ENCODE results near the gene NFASC.
A peak's percentile ranks its signal among the peaks of the same experiment; 100 is the strongest.

The NFASC gene

GRCh38 chr1:204973449-204973848, 102.8 kb downstream of the NFASC start:
- Mint-ChIP-seq H3K36me3 (ENCODE audit: low read depth) (no peaks in the 10 kb centered on the region), H3K4me1 (ENCODE audit: low read depth) (peaks cover 2% of the 10 kb centered on the region), H3K27ac (no peak overlapping the region), H3K9me3 (no peaks in the 10 kb centered on the region), H3K4me3 (no peak overlapping the region), H3K27me3 (ENCODE audit: low read depth) (peaks cover 5% of the 10 kb centered on the region)
- DNase-seq (ENCODE audit: low spot score) = no peak

- peaks cover 5% of the 10 kb centered on the region for H3K27me3 Mint-ChIP-seq (ENCODE audit: low read depth)
- no peak overlapping the region for H3K4me3 Mint-ChIP-seq
- peaks cover 2% of the 10 kb centered on the region for H3K4me1 Mint-ChIP-seq (ENCODE audit: low read depth)
- H3K9me3 Mint-ChIP-seq = no peaks in the 10 kb centered on the region
- H3K36me3 Mint-ChIP-seq (ENCODE audit: low read depth) = no peaks in the 10 kb centered on the region
- H3K27ac Mint-ChIP-seq = no peak overlapping the region
- no peak for DNase-seq (ENCODE audit: low spot score)
Measured at GRCh38 chr1:204974327-204974726, 103.7 kb downstream of the NFASC start.

DNA sequence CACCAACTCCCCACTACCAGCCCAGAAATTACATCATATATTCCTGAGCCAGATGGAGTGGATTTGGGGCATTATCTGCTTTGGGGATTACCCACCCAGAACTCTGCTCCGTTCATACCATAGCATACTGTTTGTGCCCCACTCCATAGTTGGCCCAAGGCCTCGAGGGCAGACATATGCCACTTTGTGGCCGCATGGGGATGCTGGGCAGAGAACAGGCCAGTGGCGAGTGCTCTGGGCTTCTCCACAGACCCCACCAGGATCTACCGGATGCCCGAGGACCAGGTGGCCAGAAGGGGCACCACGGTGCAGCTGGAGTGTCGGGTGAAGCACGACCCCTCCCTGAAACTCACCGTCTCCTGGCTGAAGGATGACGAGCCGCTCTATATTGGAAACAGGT, 104.4 kb downstream of the NFASC start:
- no peak overlapping the region for H3K27ac Mint-ChIP-seq
- DNase-seq (ENCODE audit: low spot score) = no peak

GRCh38 chr1:204975568-204976235, 105.0 kb downstream of the NFASC start:
- no peaks in the 10 kb centered on the region for H3K36me3 Mint-ChIP-seq (ENCODE audit: low read depth)
- peaks cover 5% of the 10 kb centered on the region for H3K27me3 Mint-ChIP-seq (ENCODE audit: low read depth)
- H3K9me3 Mint-ChIP-seq = no peaks in the 10 kb centered on the region
- H3K4me1 Mint-ChIP-seq (ENCODE audit: low read depth) = peaks cover 2% of the 10 kb centered on the region
- no peak overlapping the region for H3K4me3 Mint-ChIP-seq
- no peak overlapping the region for H3K27ac Mint-ChIP-seq
- DNase-seq (ENCODE audit: low spot score) = peak; percentile 18

More for the DNA sequence above, 104.4 kb downstream of the NFASC start:
- peaks cover 5% of the 10 kb centered on the region for H3K27me3 Mint-ChIP-seq (ENCODE audit: low read depth)
- H3K4me3 Mint-ChIP-seq = no peak overlapping the region
- H3K9me3 Mint-ChIP-seq = no peaks in the 10 kb centered on the region
- H3K4me1 Mint-ChIP-seq (ENCODE audit: low read depth) = peaks cover 2% of the 10 kb centered on the region
- no peaks in the 10 kb centered on the region for H3K36me3 Mint-ChIP-seq (ENCODE audit: low read depth)

GRCh38 chr1:204976646-204977045, 106.0 kb downstream of the NFASC start:
- peaks cover 5% of the 10 kb centered on the region for H3K27me3 Mint-ChIP-seq (ENCODE audit: low read depth)
- H3K36me3 Mint-ChIP-seq (ENCODE audit: low read depth) = no peaks in the 10 kb centered on the region
- no peak overlapping the region for H3K4me3 Mint-ChIP-seq
- no peak for DNase-seq (ENCODE audit: low spot score)
- H3K4me1 Mint-ChIP-seq (ENCODE audit: low read depth) = peaks cover 2% of the 10 kb centered on the region
- no peaks in the 10 kb centered on the region for H3K9me3 Mint-ChIP-seq
- no peak overlapping the region for H3K27ac Mint-ChIP-seq

- peaks cover 2% of the 10 kb centered on the region for H3K27me3 Mint-ChIP-seq (ENCODE audit: low read depth)
- no peak for DNase-seq (ENCODE audit: low spot score)
- no peak overlapping the region for H3K4me3 Mint-ChIP-seq
- H3K9me3 Mint-ChIP-seq = no peaks in the 10 kb centered on the region
- peaks cover 2% of the 10 kb centered on the region for H3K4me1 Mint-ChIP-seq (ENCODE audit: low read depth)
- H3K27ac Mint-ChIP-seq = no peak overlapping the region
- H3K36me3 Mint-ChIP-seq (ENCODE audit: low read depth) = no peaks in the 10 kb centered on the region
Measured at GRCh38 chr1:204977318-204977717, 106.7 kb downstream of the NFASC start.

GRCh38 chr1:204978782-204979181, 108.1 kb downstream of the NFASC start:
- Mint-ChIP-seq H3K27me3 (ENCODE audit: low read depth) (peaks cover 6% of the 10 kb centered on the region), H3K27ac (no peak overlapping the region), H3K4me3 (no peak overlapping the region)

GRCh38 chr1:204979306-204979705, 108.6 kb downstream of the NFASC start:
- DNase-seq (ENCODE audit: low spot score) = no peak
- no peak overlapping the region for H3K27ac Mint-ChIP-seq
- H3K9me3 Mint-ChIP-seq = no peaks in the 10 kb centered on the region
- peaks cover 6% of the 10 kb centered on the region for H3K27me3 Mint-ChIP-seq (ENCODE audit: low read depth)
- H3K4me1 Mint-ChIP-seq (ENCODE audit: low read depth) = peaks cover 6% of the 10 kb centered on the region
- no peaks in the 10 kb centered on the region for H3K36me3 Mint-ChIP-seq (ENCODE audit: low read depth)
- no peak overlapping the region for H3K4me3 Mint-ChIP-seq

More at GRCh38 chr1:204978782-204979181, 108.1 kb downstream of the NFASC start:
- Mint-ChIP-seq H3K9me3 (no peaks in the 10 kb centered on the region), H3K36me3 (ENCODE audit: low read depth) (no peaks in the 10 kb centered on the region), H3K4me1 (ENCODE audit: low read depth) (peaks cover 6% of the 10 kb centered on the region)
- no peak for DNase-seq (ENCODE audit: low spot score)

DNA sequence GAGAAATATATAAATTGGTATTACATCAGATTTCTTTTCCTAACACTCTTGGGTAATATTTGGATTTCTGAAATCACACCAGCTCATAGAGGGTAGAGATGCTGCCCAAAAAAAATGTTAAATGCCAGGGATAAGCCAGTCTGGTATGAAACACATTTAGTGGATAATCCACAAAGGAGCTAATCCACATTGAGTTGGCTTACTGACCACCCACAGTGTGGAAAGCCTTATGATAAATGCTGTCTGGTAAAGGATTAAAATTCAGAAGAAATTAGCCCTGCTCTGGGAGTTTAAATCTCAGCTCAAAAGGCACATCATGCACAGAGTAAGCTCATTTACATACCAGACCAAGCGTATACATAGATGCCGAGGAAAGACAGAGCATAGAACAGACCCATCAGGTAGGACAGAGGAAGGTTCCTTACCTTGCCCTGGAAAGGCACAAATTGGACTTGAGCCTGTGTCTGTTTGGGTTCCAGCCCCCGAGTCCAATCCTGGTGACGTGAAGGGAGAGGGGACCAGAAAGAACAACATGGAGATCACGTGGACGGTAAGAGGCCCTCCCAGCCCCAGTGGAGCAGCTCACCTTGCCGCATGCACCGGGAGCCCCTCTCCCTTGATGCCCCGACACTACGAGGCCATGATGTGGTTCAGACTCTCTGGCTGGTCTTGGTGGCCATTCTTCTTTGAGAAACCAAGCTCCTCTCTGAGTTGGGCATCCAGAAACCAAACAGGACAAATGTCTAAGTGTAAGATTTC, 109.4 kb downstream of the NFASC start:
- peaks cover 6% of the 10 kb centered on the region for H3K4me1 Mint-ChIP-seq (ENCODE audit: low read depth)
- H3K27me3 Mint-ChIP-seq (ENCODE audit: low read depth) = peaks cover 6% of the 10 kb centered on the region
- no peaks in the 10 kb centered on the region for H3K36me3 Mint-ChIP-seq (ENCODE audit: low read depth)
- H3K9me3 Mint-ChIP-seq = no peaks in the 10 kb centered on the region
- no peak overlapping the region for H3K27ac Mint-ChIP-seq
- H3K4me3 Mint-ChIP-seq = no peak overlapping the region
- DNase-seq (ENCODE audit: low spot score) = no peak

GRCh38 chr1:204980840-204981405, 110.3 kb downstream of the NFASC start:
- peaks cover 6% of the 10 kb centered on the region for H3K27me3 Mint-ChIP-seq (ENCODE audit: low read depth)
- no peak overlapping the region for H3K27ac Mint-ChIP-seq
- H3K9me3 Mint-ChIP-seq = no peaks in the 10 kb centered on the region
- H3K36me3 Mint-ChIP-seq (ENCODE audit: low read depth) = no peaks in the 10 kb centered on the region
- DNase-seq (ENCODE audit: low spot score) = no peak
- H3K4me3 Mint-ChIP-seq = no peak overlapping the region
- H3K4me1 Mint-ChIP-seq (ENCODE audit: low read depth) = peaks cover 5% of the 10 kb centered on the region

- H3K27ac Mint-ChIP-seq = no peak overlapping the region
Measured at GRCh38 chr1:204983136-204983535, 112.5 kb downstream of the NFASC start.

GRCh38 chr1:204983881-204984280, 113.2 kb downstream of the NFASC start:
- Mint-ChIP-seq H3K27ac (no peak overlapping the region), H3K4me3 (no peak overlapping the region), H3K4me1 (ENCODE audit: low read depth) (peaks cover 5% of the 10 kb centered on the region), H3K27me3 (ENCODE audit: low read depth) (peaks cover 6% of the 10 kb centered on the region), H3K9me3 (no peaks in the 10 kb centered on the region), H3K36me3 (ENCODE audit: low read depth) (no peaks in the 10 kb centered on the region)
- no peak for DNase-seq (ENCODE audit: low spot score)

More at GRCh38 chr1:204983136-204983535, 112.5 kb downstream of the NFASC start:
- H3K27me3 Mint-ChIP-seq (ENCODE audit: low read depth) = peaks cover 6% of the 10 kb centered on the region
- H3K36me3 Mint-ChIP-seq (ENCODE audit: low read depth) = no peaks in the 10 kb centered on the region
- H3K4me3 Mint-ChIP-seq = no peak overlapping the region
- H3K9me3 Mint-ChIP-seq = no peaks in the 10 kb centered on the region
- peaks cover 5% of the 10 kb centered on the region for H3K4me1 Mint-ChIP-seq (ENCODE audit: low read depth)
- no peak for DNase-seq (ENCODE audit: low spot score)

DNA sequence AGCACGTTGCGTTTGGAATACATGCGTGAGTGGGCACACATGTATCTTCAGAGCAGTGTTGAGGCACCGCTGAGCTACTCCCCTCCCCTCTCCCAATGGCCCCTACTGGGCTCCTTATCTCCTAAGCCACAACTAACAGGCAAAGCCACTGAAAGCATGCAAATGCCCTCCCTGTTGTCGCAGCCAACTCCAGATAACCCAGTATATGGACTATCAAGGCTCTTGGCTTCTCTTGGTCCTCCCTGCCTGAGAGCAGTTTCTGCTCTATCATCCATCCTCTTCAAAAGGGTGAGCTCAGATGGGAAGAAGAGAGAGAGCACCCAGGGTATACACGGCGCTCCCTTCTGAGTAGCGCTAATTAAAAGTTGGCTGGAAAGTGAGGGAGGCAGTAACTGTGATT, 113.8 kb downstream of the NFASC start:
- H3K9me3 Mint-ChIP-seq = no peaks in the 10 kb centered on the region
- DNase-seq (ENCODE audit: low spot score) = no peak
- H3K27me3 Mint-ChIP-seq (ENCODE audit: low read depth) = peaks cover 6% of the 10 kb centered on the region
- no peak overlapping the region for H3K4me3 Mint-ChIP-seq
- no peaks in the 10 kb centered on the region for H3K36me3 Mint-ChIP-seq (ENCODE audit: low read depth)
- no peak overlapping the region for H3K27ac Mint-ChIP-seq
- peaks cover 5% of the 10 kb centered on the region for H3K4me1 Mint-ChIP-seq (ENCODE audit: low read depth)

DNA sequence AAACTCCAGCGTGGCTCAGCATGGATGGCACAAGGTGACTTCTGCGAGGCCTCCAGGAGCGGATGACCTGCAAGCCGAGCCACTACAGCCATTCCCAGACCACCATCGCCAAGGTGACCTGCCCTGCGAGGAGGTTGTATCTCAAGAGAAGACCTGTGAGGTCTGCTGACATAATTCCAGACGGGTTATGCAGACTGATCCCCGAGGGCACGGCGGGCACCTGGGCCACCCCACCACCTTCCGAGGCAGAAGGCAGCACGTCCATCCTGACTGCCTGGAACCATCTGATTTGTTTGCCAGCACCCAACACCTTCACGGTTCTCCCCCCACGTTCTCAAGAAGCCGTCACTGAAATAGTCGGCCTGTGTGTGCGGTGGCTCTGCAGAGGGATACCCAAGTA, 115.5 kb downstream of the NFASC start:
- Mint-ChIP-seq H3K9me3 (no peaks in the 10 kb centered on the region), H3K27ac (no peak overlapping the region), H3K27me3 (ENCODE audit: low read depth) (peaks cover 7% of the 10 kb centered on the region), H3K4me1 (ENCODE audit: low read depth) (peaks cover 5% of the 10 kb centered on the region), H3K36me3 (ENCODE audit: low read depth) (no peaks in the 10 kb centered on the region), H3K4me3 (no peak overlapping the region)
- no peak for DNase-seq (ENCODE audit: low spot score)

Data from T-helper 2 cell treated with Interferon-gamma antibody and Interleukin-4, amounts not matched to agents 5 μg/mL and 100 μg/mL, for 36 hours (primary cell).